AG09309 (cell line): ENCODE measurements around the gene DNAL4.

Source experiments
- DNase-seq: peaks from one replicate; pipeline ENCODE4 v3.0.0-alpha.2; 2010; ENCODE audit warnings: low read depth
- H3K4me3 ChIP-seq: 2 replicates; pipeline ENCODE4 v1.5.1; 2011; ENCODE audit warnings: mild to moderate bottlenecking, low read depth, low read length, moderate library complexity; ENCODE audit not compliant: control insufficient read depth
- CTCF ChIP-seq: IDR thresholded peaks from 2 replicates; pipeline ENCODE4 v1.5.1; 2011; ENCODE audit warnings: mild to moderate bottlenecking, low read depth, low read length, inconsistent platforms; ENCODE audit not compliant: insufficient read depth, control insufficient read depth; ENCODE audit errors: missing control alignments

DNAL4 gene

GRCh38 chr22:38756711-38757463, 37.1 kb downstream of the DNAL4 start:
- H3K4me3 ChIP-seq: no peak overlapping the region; the same call in 1 of the 2 replicates
- DNase-seq: no peak
- no peak for TF ChIP-seq CTCF

DNA sequence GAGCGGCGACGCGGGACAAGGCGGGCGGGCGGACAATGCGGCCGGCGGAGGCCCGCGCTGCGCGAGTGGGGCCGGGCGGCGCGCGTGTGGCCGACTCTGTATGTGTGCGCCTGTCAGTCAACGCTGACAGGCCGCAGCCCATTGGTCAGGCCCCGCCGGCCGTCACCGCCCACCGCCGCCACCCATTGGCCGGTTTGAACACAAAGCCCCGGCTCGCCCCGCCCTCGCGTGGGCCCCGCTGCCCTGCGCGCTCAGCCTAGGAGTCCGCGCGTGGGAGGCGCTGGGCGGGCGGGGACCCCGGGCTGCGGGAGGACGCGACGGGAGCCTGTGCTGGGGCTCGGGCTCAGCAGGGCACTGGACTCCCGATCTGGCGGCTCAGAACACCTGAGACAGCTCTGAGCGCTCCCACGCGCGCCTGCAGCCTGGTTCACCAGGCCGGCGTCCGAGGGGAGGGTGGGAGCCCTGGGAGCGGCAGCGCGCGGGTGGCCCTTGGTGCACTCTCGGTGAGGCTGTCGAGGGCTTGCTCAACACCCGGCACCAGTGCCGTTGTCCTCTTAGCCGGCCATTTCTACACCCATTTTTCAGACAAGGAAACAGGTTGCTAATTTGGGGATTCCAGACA, 37.9 kb downstream of the DNAL4 start, which contains the start of gene SUN2:
TSS of gene SUN2 (minus strand) at position 88 of the 622 bp plus-strand sequence. CDS start 3,370 bp downstream, outside the sequence.
- peak within 1 kb of the TSS; percentile 56 for H3K4me3 ChIP-seq
- no peak for DNase-seq
- no peak for TF ChIP-seq CTCF

- DNase-seq: no peak
- H3K4me3 ChIP-seq: peak overlapping the region; percentile 56
- TF ChIP-seq CTCF: no peak
Measured at GRCh38 chr22:38755155-38755910, 38.6 kb downstream of the DNAL4 start.

DNA sequence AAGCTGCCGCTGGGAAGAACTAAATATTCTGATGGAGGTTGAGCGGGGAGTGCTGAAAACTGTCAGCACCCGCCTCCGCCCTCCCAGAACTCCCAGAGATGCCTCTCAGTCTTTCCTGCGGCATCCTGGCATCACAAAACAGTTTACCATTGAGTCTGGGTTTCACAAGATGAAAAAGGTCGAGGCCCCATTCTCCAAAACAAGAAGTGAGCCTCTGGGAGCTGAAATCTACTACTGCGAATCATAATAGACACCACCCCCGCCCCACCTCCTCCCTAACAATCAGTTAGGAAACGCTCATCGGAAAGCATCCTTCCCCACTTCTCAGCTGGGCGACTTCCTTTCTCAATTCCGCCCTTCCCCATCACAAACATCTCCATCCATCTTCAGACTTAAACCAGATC, 39.2 kb downstream of the DNAL4 start:
- DNase-seq: no peak
- peak overlapping the region; percentile 56 for H3K4me3 ChIP-seq
- TF ChIP-seq CTCF: no peak

- TF ChIP-seq CTCF: no peak
- no peak for DNase-seq
- H3K4me3 ChIP-seq: peak overlapping the region; percentile 56
Measured at GRCh38 chr22:38753948-38754750, 39.8 kb downstream of the DNAL4 start.
